Thymus (tissue), 11 donors: Measurements from ENCODE around the gene CERS3. TPM values are rescaled to one million over a fixed set of nuclear protein-coding genes. Genes with fewer than 3 reads are reported as not detected.

Experiments used
- DNase-seq, 9 donors: peaks; one replicate each; pipeline ENCODE4 v3.0.0-alpha.2; 2013; ENCODE audit warnings: low spot score in 9 of 9, low read depth in 6 of 9, missing footprints in 1 of 9
- H3K27ac ChIP-seq, 2 donors: one replicate each; pipeline ENCODE4 v1.5.1; 2013; ENCODE audit warnings: control low read depth in 1 of 2, low read depth in 1 of 2, low read length in 1 of 2, mild to moderate bottlenecking in 1 of 2, moderate library complexity in 1 of 2
- H3K27me3 ChIP-seq, 2 donors: one replicate each; pipeline ENCODE4 v1.5.1; 2013; ENCODE audit warnings: low read length in 1 of 2; ENCODE audit not compliant: control insufficient read depth in 2 of 2, insufficient read depth in 1 of 2
- H3K36me3 ChIP-seq, 2 donors: one replicate each; pipeline ENCODE4 v1.5.1; 2013; ENCODE audit warnings: low read length in 1 of 2, mild to moderate bottlenecking in 1 of 2, moderate library complexity in 1 of 2; ENCODE audit not compliant: control insufficient read depth in 2 of 2, insufficient read depth in 2 of 2
- H3K4me1 ChIP-seq, 2 donors: one replicate each; pipeline ENCODE4 v1.5.1; 2013; ENCODE audit warnings: low read length in 2 of 2; ENCODE audit not compliant: control insufficient read depth in 2 of 2, insufficient read depth in 2 of 2
- H3K4me3 ChIP-seq, 2 donors: one replicate each; pipeline ENCODE4 v1.5.1; 2013; ENCODE audit warnings: low read length in 2 of 2, control low read depth in 1 of 2, mild to moderate bottlenecking in 1 of 2
- H3K9me3 ChIP-seq, 2 donors: one replicate each; pipeline ENCODE4 v1.5.1; 2013; ENCODE audit warnings: low read length in 1 of 2, mild to moderate bottlenecking in 1 of 2; ENCODE audit not compliant: control insufficient read depth in 2 of 2, insufficient read depth in 1 of 2
- WGBS: extraction: QIAGEN DNeasy Blood & Tissue Kit; methylation state at CpG from one replicate; pipeline ENCODE4 v1.1.7; 2013; 5-methylcytosine and 5-hydroxymethylcytosine counted together
- polyA plus RNA-seq: library from polyadenylated mRNA; stranded (reverse); fragments of 200-250 nt; gene quantifications from one replicate; pipeline ENCODE4 v1.2.3, GENCODE V29; 2013
- total RNA-seq: library from RNA; stranded (reverse); fragments of 120-200 nt; gene quantifications from one replicate; pipeline ENCODE4 v1.2.4, GENCODE V29; 2013
- donor health status: healthy.

Gene CERS3
- total and polyA plus RNA-seq, 2 donors = 0.38 to 2.2 TPM

DNA sequence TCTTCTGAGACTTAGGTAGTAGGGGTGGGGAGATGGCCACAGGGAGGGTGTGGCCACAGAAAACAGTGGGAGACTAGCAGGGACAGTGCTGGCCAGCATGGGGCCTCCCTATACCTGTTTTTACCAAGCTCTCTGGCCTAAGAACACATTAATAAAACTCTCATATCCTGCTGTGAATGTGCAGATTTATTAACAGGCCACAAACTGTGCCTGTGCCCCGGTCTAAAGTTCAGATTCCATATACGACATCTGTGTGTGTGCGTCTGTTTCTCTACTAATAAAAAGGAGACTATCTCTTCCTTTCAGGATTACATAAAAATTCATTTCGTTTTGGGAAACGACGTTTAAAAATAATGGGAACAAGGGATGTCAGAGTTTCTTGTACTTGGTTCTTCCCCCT lies 94.2 kb downstream of the CERS3 start:
- Histone ChIP-seq H3K4me3 (no peak overlapping the region), H3K9me3 (no peaks in the 10 kb centered on the region), H3K27me3 (no peaks in the 10 kb centered on the region), H3K27ac (no peak overlapping the region), H3K4me1 (no peaks in the 10 kb centered on the region), H3K36me3 (no peaks in the 10 kb centered on the region)
- DNase-seq = no peak
- 93% methylated on average over 6 of the region's 6 CpGs for WGBS

GRCh38 chr15:100434038-100434437 lies 94.7 kb downstream of the CERS3 start:
- no peaks in the 10 kb centered on the region for H3K9me3 ChIP-seq
- DNase-seq = no peak
- 92% methylated on average over 8 of the region's 8 CpGs for WGBS
- no peaks in the 10 kb centered on the region for H3K4me1 ChIP-seq
- no peaks in the 10 kb centered on the region for H3K36me3 ChIP-seq
- H3K27me3 ChIP-seq = no peaks in the 10 kb centered on the region
- H3K27ac ChIP-seq = no peak overlapping the region
- no peak overlapping the region for H3K4me3 ChIP-seq

DNA sequence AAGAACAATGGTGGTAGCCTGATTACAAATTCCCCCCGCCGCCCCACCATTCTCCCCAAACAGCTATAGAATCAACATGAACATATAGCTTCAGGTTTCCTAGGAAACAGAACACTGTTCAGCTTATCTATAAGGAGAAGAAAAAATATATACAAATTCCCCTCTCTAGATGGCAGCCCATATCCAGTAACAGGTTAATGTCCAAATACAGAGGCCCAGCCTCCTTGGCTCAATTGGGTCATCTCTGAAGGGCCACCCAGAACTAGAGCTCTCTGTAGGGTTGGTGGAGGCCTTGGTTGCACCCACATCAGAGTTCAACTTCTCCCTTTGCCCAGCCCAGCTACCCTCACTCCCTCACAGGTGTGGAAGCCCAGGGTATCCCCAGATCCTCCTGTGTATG lies 95.4 kb downstream of the CERS3 start:
- Histone ChIP-seq H3K27ac (no peak overlapping the region), H3K4me3 (no peak overlapping the region), H3K9me3 (no peaks in the 10 kb centered on the region), H3K4me1 (no peaks in the 10 kb centered on the region), H3K36me3 (no peaks in the 10 kb centered on the region), H3K27me3 (no peaks in the 10 kb centered on the region)
- 99% methylated on average over 2 of the region's 2 CpGs for WGBS
- DNase-seq = no peak

DNA sequence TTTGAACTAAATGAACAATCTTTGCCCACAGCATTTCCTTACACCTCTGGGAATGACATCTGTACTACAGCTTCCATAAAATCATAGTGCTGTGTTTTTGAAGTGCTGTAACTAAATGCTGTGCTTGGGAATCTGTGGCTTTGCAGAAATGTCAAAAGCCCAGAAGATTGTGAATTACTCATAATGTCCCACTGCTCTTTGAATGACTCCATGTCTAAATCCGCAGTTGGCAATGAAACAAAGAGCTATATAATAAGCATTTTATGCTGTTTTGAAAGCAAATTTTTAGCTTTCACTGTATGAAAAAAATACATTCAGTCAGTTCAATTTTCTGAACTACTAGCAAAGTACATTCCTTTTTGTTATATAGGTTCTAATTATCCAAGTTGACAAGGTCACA lies 98.3 kb downstream of the CERS3 start:
- 91% methylated on average over 1 of the region's 1 CpG for WGBS
- no peaks in the 10 kb centered on the region for H3K36me3 ChIP-seq
- H3K9me3 ChIP-seq = no peaks in the 10 kb centered on the region
- H3K27ac ChIP-seq = no peak overlapping the region
- H3K4me1 ChIP-seq = no peaks in the 10 kb centered on the region
- H3K4me3 ChIP-seq = no peak overlapping the region
- no peaks in the 10 kb centered on the region for H3K27me3 ChIP-seq
- DNase-seq = no peak

- 91% methylated on average over 8 of the region's 8 CpGs for WGBS
- Histone ChIP-seq H3K27me3 (no peaks in the 10 kb centered on the region), H3K4me1 (no peaks in the 10 kb centered on the region), H3K36me3 (no peaks in the 10 kb centered on the region), H3K4me3 (no peak overlapping the region), H3K27ac (no peak overlapping the region), H3K9me3 (no peaks in the 10 kb centered on the region)
- DNase-seq = no peak
Observed at GRCh38 chr15:100429116-100429728, 99.5 kb downstream of the CERS3 start.

DNA sequence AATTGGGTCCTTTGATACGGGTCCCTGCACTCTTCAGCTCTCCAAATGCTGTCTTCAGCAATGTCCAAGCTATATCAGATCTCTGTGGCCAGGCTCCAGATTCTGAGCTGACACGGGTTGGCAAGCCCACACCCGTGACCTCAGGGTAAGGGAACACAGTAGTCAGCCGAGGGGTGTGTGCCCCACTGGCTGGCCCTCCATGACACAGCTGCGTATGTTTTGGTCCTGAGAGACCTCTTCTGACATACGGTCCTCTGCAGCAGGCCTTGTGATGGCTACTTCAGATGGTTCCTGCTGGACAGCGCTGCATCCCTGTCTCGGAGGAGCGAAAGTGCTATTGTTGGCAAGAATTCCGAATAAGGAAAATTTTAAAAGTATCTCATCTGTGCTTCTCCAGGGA lies 101.8 kb downstream of the CERS3 start:
- Histone ChIP-seq H3K27ac (no peak overlapping the region), H3K36me3 (no peaks in the 10 kb centered on the region), H3K4me1 (no peaks in the 10 kb centered on the region), H3K4me3 (no peak overlapping the region), H3K9me3 (no peaks in the 10 kb centered on the region), H3K27me3 (no peaks in the 10 kb centered on the region)
- no peak for DNase-seq
- WGBS = 91% methylated on average over 10 of the region's 10 CpGs

GRCh38 chr15:100405179-100405578 lies 123.6 kb downstream of the CERS3 start:
- H3K27ac ChIP-seq = no peak overlapping the region
- no peaks in the 10 kb centered on the region for H3K27me3 ChIP-seq
- no peak overlapping the region for H3K4me3 ChIP-seq
- WGBS = 97% methylated on average over 1 of the region's 1 CpG
- no peaks in the 10 kb centered on the region for H3K4me1 ChIP-seq
- no peak for DNase-seq
- no peaks in the 10 kb centered on the region for H3K36me3 ChIP-seq
- peaks cover 0 to 4% of the 10 kb centered on the region in 2 donors for H3K9me3 ChIP-seq

GRCh38 chr15:100400996-100401395 lies 127.8 kb downstream of the CERS3 start:
- no peak overlapping the region for H3K4me3 ChIP-seq
- no peaks in the 10 kb centered on the region for H3K4me1 ChIP-seq
- no peak overlapping the region for H3K27ac ChIP-seq
- no peaks in the 10 kb centered on the region for H3K27me3 ChIP-seq
- peaks cover 0 to 4% of the 10 kb centered on the region in 2 donors for H3K9me3 ChIP-seq
- DNase-seq = no peak
- no peaks in the 10 kb centered on the region for H3K36me3 ChIP-seq
- 94% methylated on average over 6 of the region's 6 CpGs for WGBS

DNA sequence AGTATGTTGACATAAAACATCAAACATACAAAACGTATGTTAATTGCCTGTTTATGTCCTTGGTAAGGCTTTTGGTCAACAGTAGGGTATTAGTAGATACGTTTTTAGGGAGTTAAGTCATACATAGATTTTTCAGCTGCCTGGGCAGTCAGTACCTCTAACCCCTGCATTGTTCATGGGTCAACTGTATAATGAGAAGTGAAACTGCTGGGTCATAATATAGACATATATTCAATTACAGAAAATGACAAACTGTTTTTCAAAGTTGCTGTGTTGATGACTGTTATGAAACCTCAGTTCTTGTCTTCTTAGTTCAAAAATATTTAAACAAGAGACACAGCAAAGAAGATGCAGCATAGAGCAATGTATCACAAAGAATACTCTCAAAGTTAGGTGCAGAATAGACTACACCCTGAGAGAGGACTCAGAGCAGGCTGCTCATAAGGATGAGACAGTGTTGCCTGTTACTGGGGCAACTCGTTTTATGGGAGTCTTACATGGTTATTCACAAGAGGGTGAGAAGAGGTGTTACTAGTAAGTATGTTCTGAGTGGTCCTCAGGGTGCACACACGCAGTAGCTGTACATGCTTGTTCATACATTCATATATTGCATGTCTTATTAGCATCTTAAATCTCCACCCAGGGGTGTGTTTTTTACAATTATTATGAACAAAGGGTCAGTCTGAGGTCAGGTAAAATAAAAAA lies 133.9 kb downstream of the CERS3 start:
- DNase-seq = no peak
- Histone ChIP-seq H3K9me3 (no peaks in the 10 kb centered on the region), H3K4me3 (no peak overlapping the region), H3K27me3 (no peaks in the 10 kb centered on the region), H3K27ac (no peak overlapping the region), H3K4me1 (no peaks in the 10 kb centered on the region), H3K36me3 (no peaks in the 10 kb centered on the region)
- 72% methylated on average over 4 of the region's 4 CpGs for WGBS
